Natural killer cell (primary cell): ENCODE measurements around the gene HSPD1. TPM values are rescaled to one million over a fixed set of nuclear protein-coding genes. Genes with fewer than 3 reads are reported as not detected.

Experiments used
- ATAC-seq, 3 donors: fragments of 150-1000 bp in 2 of 3; fragments of 200-7000 bp in 1 of 3; cut with Tn5 transposase; 1 replicate in 1 of 3; 2 replicates in 2 of 3; pipeline ENCODE4 v1.10.0; 2021; ENCODE audit warnings: mild to moderate bottlenecking in 2 of 3, moderate library complexity in 2 of 3
- DNase-seq, 2 donors: peaks; one replicate each; pipeline versions ENCODE4 v3.0.0 to v3.0.0-alpha.2; 2013 to 2021; ENCODE audit warnings: mixed read lengths in 1 of 2
- H3K27ac ChIP-seq: one replicate; pipeline ENCODE4 v1.5.1; 2013; ENCODE audit warnings: mild to moderate bottlenecking, low read length
- H3K27me3 ChIP-seq: one replicate; pipeline ENCODE4 v1.6.1; 2013; ENCODE audit warnings: low read length; ENCODE audit not compliant: control insufficient read depth, insufficient read depth
- H3K36me3 ChIP-seq: one replicate; pipeline ENCODE4 v1.6.1; 2013; ENCODE audit warnings: low read length; ENCODE audit not compliant: control insufficient read depth, insufficient read depth
- H3K4me1 ChIP-seq: one replicate; pipeline ENCODE4 v1.6.1; 2013; ENCODE audit warnings: low read length; ENCODE audit not compliant: control insufficient read depth, insufficient read depth
- H3K4me3 ChIP-seq: one replicate; pipeline ENCODE4 v1.5.1; 2013; ENCODE audit warnings: low read length
- H3K9me3 ChIP-seq: one replicate; pipeline ENCODE4 v1.6.1; 2013; ENCODE audit warnings: low read length; ENCODE audit not compliant: control insufficient read depth, insufficient read depth
- H3K27ac Mint-ChIP-seq, 2 donors: one replicate each; pipeline ENCODE4 v1.8.0; 2022; ENCODE audit warnings: mild to moderate bottlenecking in 2 of 2, mixed read lengths in 2 of 2, moderate library complexity in 1 of 2
- H3K27me3 Mint-ChIP-seq, 2 donors: one replicate each; pipeline ENCODE4 v1.8.0; 2022; ENCODE audit warnings: low read depth in 2 of 2, mixed read lengths in 2 of 2
- H3K36me3 Mint-ChIP-seq: one replicate; pipeline ENCODE4 v1.8.0; 2022; ENCODE audit warnings: mixed read lengths
- H3K4me1 Mint-ChIP-seq, 2 donors: one replicate each; pipeline ENCODE4 v1.8.0; 2022; ENCODE audit warnings: mixed read lengths in 2 of 2
- H3K4me3 Mint-ChIP-seq: one replicate; pipeline ENCODE4 v1.8.0; 2022; ENCODE audit warnings: mild to moderate bottlenecking, moderate library complexity, mixed read lengths
- H3K9me3 Mint-ChIP-seq, 2 donors: one replicate each; pipeline ENCODE4 v1.8.0; 2022; ENCODE audit warnings: mixed read lengths in 2 of 2
- CTCF ChIP-seq: fragments of 200-600 bp; IDR thresholded peaks from one replicate; pipeline ENCODE4 v1.8.0; 2022; ENCODE audit warnings: antibody characterized with exemption
- WGBS: methylation state at CpG from one replicate; pipeline ENCODE4 v1.1.7; 2013; ENCODE audit warnings: missing lambda C conversion rate; ENCODE audit not compliant: insufficient coverage; 5-methylcytosine and 5-hydroxymethylcytosine counted together
- intact Hi-C: fragments of 100-400 bp; cut with micrococcal nuclease; formaldehyde crosslinking; loops from one replicate; pipeline ENCODE4 v1.14.2; 2022
- total RNA-seq, 4 donors: library from RNA; stranded (reverse); fragments of 120-200 nt in 1 of 4; gene quantifications; one replicate each; pipeline versions ENCODE4 v1.2.3 to v1.2.4, GENCODE V29; 2013 to 2022

The HSPD1 gene
- total RNA-seq, 3 donors from 2014 or later (not counting 1 experiment from before 2014, with no cell fraction given): 79.7 to 130 (median 113) TPM

GRCh38 chr2:197516393-197516761 lies 16.7 kb upstream of the HSPD1 start:
- H3K27ac Mint-ChIP-seq: peak overlapping the region; percentile 90 to 97
- peaks cover 40 to 45% of the 10 kb centered on the region in 2 donors for H3K4me1 Mint-ChIP-seq
- no peaks in the 10 kb centered on the region for H3K27me3 Mint-ChIP-seq
- WGBS: 0% methylated on average over 17 of the region's 17 CpGs
- DNase-seq: peak in 1 of 2 donors; percentile 60
- H3K36me3 Mint-ChIP-seq: no peaks in the 10 kb centered on the region
- no peaks in the 10 kb centered on the region for H3K36me3 ChIP-seq
- H3K9me3 Mint-ChIP-seq: no peaks in the 10 kb centered on the region
- TF ChIP-seq CTCF: no peak
- H3K27ac ChIP-seq: peak overlapping the region; percentile 88
- H3K4me1 ChIP-seq: peaks cover 20% of the 10 kb centered on the region
- H3K4me3 Mint-ChIP-seq: peak overlapping the region; percentile 92
- peak in 2 of 3 donors; percentile 1 for ATAC-seq
- H3K9me3 ChIP-seq: no peaks in the 10 kb centered on the region
- no peaks in the 10 kb centered on the region for H3K27me3 ChIP-seq
- H3K4me3 ChIP-seq: peak overlapping the region; percentile 64
- intact Hi-C loops: loop anchor here (2.0 to 5.0 kb wide), 2 partner anchors 79 to 188 kb away; partner anchors contain the start of genes MARS2 and SF3B1

GRCh38 chr2:197515739-197516392 lies 16.2 kb upstream of the HSPD1 start, which contains the start of gene MOB4:
MOB4 (plus strand) TSS chr2:197516066; CDS start chr2:197516087, 21 bp downstream.
- H3K4me3 Mint-ChIP-seq: peak within 1 kb of the TSS; percentile 92
- DNase-seq (peak; percentile 97), ATAC-seq (peak; percentile 89 to 97 (median 92))
- no peaks in the 10 kb centered on the region for H3K36me3 ChIP-seq
- H3K4me3 ChIP-seq: peak within 1 kb of the TSS; percentile 64
- H3K4me1 Mint-ChIP-seq: peaks cover 36 to 39% of the 10 kb centered on the region in 2 donors
- H3K27ac ChIP-seq: peak within 1 kb of the TSS; percentile 88
- H3K9me3 Mint-ChIP-seq: no peaks in the 10 kb centered on the region
- peaks cover 20% of the 10 kb centered on the region for H3K4me1 ChIP-seq
- under 1% methylated on average over 66 of the region's 66 CpGs for WGBS
- H3K9me3 ChIP-seq: no peaks in the 10 kb centered on the region
- peak within 1 kb of the TSS; percentile 90 to 97 for H3K27ac Mint-ChIP-seq
- H3K27me3 ChIP-seq: no peaks in the 10 kb centered on the region
- intact Hi-C loops: loop anchor here (1.0 to 5.0 kb wide), 4 partner anchors 16 to 189 kb away; partner anchors contain the start of genes COQ10B, HSPE1, MARS2 and SF3B1
- no peaks in the 10 kb centered on the region for H3K36me3 Mint-ChIP-seq
- H3K27me3 Mint-ChIP-seq: no peaks in the 10 kb centered on the region
- no peak for TF ChIP-seq CTCF

GRCh38 chr2:197515315-197515738 lies 15.7 kb upstream of the HSPD1 start:
- H3K4me1 Mint-ChIP-seq: peaks cover 30 to 34% of the 10 kb centered on the region in 2 donors
- intact Hi-C loops: loop anchor here (1.0 to 5.0 kb wide), 3 partner anchors 15 to 78 kb away; partner anchors contain the start of genes COQ10B, HSPE1 and SF3B1
- WGBS: under 1% methylated on average over 16 of the region's 16 CpGs
- H3K36me3 ChIP-seq: no peaks in the 10 kb centered on the region
- H3K9me3 ChIP-seq: no peaks in the 10 kb centered on the region
- ATAC-seq (peak; percentile 13 to 43 (median 36)), DNase-seq (peak in 1 of 2 donors; percentile 80)
- peak overlapping the region; percentile 92 for H3K4me3 Mint-ChIP-seq
- no peak for TF ChIP-seq CTCF
- no peaks in the 10 kb centered on the region for H3K9me3 Mint-ChIP-seq
- no peaks in the 10 kb centered on the region for H3K36me3 Mint-ChIP-seq
- H3K27ac ChIP-seq: peak overlapping the region; percentile 88
- no peaks in the 10 kb centered on the region for H3K27me3 Mint-ChIP-seq
- H3K4me3 ChIP-seq: peak overlapping the region; percentile 64
- H3K4me1 ChIP-seq: peaks cover 20% of the 10 kb centered on the region
- H3K27ac Mint-ChIP-seq: peak overlapping the region; percentile 90 to 97
- H3K27me3 ChIP-seq: no peaks in the 10 kb centered on the region
